ENCODE measurements around the gene RPS6KA5. TPM values are rescaled to one million over a fixed set of nuclear protein-coding genes. Genes with fewer than 3 reads are reported as not detected.

Gene RPS6KA5
- total RNA-seq, 1 donor from 2014 or later, result 33.1 TPM

DNA sequence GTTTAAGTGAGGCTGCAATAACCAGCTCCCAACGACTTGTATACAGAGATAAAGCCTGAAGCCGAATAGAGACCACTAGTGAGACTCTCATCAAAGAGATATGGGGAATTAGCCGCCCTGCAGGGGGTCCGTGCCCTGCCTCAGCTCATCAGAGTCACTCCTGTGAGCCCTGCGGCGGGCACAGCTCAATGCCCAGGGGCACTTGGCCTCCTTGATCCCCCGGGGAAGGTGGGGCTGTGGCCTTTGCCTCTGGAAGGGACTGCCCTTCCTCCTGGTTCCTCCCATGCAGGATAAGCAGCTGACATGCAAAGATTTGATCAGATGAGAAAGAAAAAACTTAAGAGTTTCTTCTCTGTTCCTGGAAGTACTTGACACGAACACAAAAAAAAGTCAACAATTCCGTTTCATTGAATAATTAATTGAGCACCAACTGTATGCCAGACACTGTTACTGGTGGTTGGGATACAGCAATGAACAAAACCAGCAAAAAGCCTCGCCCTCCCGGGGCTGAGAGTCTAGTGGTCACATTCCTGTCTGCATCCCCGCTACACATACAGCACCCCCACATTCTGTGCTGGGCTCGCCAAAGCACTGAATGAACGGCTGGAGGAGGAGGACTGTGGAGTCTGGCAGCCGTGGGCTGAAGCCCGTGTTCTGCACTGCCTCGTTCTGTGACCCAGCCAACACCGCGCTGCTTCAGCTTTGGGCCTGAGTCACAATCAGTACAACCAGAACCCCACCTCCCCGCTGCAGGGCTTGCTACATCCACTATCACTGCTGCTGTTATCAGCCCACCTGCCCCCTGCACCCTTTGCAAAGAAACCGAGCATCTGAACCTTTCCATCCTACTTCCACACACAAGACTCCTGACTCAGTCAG lies 254.5 kb downstream of the RPS6KA5 start:
- DNase-seq, result no peak

GRCh38 chr14:90805084-90805391 lies 255.4 kb downstream of the RPS6KA5 start:
- DNase-seq, result no peak

- no peak for DNase-seq
Measured at GRCh38 chr14:90804292-90805083, 256.0 kb downstream of the RPS6KA5 start.

- no peak for DNase-seq
Measured at GRCh38 chr14:90803249-90803648, 257.2 kb downstream of the RPS6KA5 start.

GRCh38 chr14:90799420-90799819 lies 261.0 kb downstream of the RPS6KA5 start:
- no peak for DNase-seq

- no peak for DNase-seq
Measured at GRCh38 chr14:90797919-90798318, 262.5 kb downstream of the RPS6KA5 start.

Small RNAs within 50 kb of the gene (small RNA-seq; reads per million reads assigned to genes)
- gene RNU7-30P (ENCODE audit: low replicate concordance), result not detected

Other genes with a start within 250 kb of the RPS6KA5 start
- gene TTC7B, start 244.2 kb downstream of the RPS6KA5 start, total RNA-seq, result 23.9 TPM
- 96.1 TPM for gene DGLUCY, start 53.4 kb upstream of the RPS6KA5 start, total RNA-seq
- gene GPR68, start 184.1 kb upstream of the RPS6KA5 start, total RNA-seq, result 2.9 TPM

Data from tongue (tissue), 3 donors.